ENCODE data around the gene RGS4.

GRCh38 chr1:163074716-163075284 is 5.6 kb downstream of the RGS4 start:
- TF ChIP-seq CTCF (IDR thresholded peaks at IDR 0.05) (no peak), EP300 (IDR thresholded peaks at IDR 0.05) (no peak)
